ENCODE data around the gene GAS7.

GRCh38 chr17:10233161-10233560, 34.8 kb upstream of the GAS7 start:
- TF ChIP-seq, protein P1, sequence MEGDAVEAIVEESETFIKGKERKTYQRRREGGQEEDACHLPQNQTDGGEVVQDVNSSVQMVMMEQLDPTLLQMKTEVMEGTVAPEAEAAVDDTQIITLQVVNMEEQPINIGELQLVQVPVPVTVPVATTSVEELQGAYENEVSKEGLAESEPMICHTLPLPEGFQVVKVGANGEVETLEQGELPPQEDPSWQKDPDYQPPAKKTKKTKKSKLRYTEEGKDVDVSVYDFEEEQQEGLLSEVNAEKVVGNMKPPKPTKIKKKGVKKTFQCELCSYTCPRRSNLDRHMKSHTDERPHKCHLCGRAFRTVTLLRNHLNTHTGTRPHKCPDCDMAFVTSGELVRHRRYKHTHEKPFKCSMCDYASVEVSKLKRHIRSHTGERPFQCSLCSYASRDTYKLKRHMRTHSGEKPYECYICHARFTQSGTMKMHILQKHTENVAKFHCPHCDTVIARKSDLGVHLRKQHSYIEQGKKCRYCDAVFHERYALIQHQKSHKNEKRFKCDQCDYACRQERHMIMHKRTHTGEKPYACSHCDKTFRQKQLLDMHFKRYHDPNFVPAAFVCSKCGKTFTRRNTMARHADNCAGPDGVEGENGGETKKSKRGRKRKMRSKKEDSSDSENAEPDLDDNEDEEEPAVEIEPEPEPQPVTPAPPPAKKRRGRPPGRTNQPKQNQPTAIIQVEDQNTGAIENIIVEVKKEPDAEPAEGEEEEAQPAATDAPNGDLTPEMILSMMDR (IDR thresholded peaks at IDR 0.05), result no peak
- TF ChIP-seq POLR2A (IDR thresholded peaks at IDR 0.05), result no peak

Measured in stomach (tissue), 4 donors.